AG09309 (cell line): ENCODE results near the gene FAM53A.

ENCODE experiments used
- DNase-seq: peaks from one replicate; pipeline ENCODE4 v3.0.0-alpha.2; 2010; ENCODE audit warnings: low read depth
- H3K4me3 ChIP-seq: 2 replicates; pipeline ENCODE4 v1.5.1; 2011; ENCODE audit warnings: mild to moderate bottlenecking, low read depth, low read length, moderate library complexity; ENCODE audit not compliant: control insufficient read depth
- CTCF ChIP-seq: IDR thresholded peaks from 2 replicates; pipeline ENCODE4 v1.5.1; 2011; ENCODE audit warnings: mild to moderate bottlenecking, low read depth, low read length, inconsistent platforms; ENCODE audit not compliant: insufficient read depth, control insufficient read depth; ENCODE audit errors: missing control alignments

The FAM53A gene

GRCh38 chr4:1624519-1624910, 59.6 kb downstream of the FAM53A start:
- no peak for DNase-seq
- no peak overlapping the region for H3K4me3 ChIP-seq
- TF ChIP-seq CTCF = no peak

GRCh38 chr4:1623821-1624518, 60.1 kb downstream of the FAM53A start:
- no peak for DNase-seq
- no peak for TF ChIP-seq CTCF
- no peak overlapping the region for H3K4me3 ChIP-seq

GRCh38 chr4:1623400-1623799, 60.7 kb downstream of the FAM53A start:
- TF ChIP-seq CTCF = no peak
- H3K4me3 ChIP-seq = no peak overlapping the region
- DNase-seq = no peak

- H3K4me3 ChIP-seq = no peak overlapping the region
Observed at GRCh38 chr4:1622956-1623355, 61.2 kb downstream of the FAM53A start.

GRCh38 chr4:1622238-1622637, 61.9 kb downstream of the FAM53A start:
- no peak overlapping the region for H3K4me3 ChIP-seq
- no peak for TF ChIP-seq CTCF
- no peak for DNase-seq

More at GRCh38 chr4:1622956-1623355, 61.2 kb downstream of the FAM53A start:
- no peak for DNase-seq
- TF ChIP-seq CTCF = no peak

- no peak overlapping the region for H3K4me3 ChIP-seq
- no peak for TF ChIP-seq CTCF
- DNase-seq = no peak
Observed at GRCh38 chr4:1621526-1621925, 62.6 kb downstream of the FAM53A start.

GRCh38 chr4:1619151-1619672, 64.9 kb downstream of the FAM53A start:
- no peak overlapping the region for H3K4me3 ChIP-seq
- TF ChIP-seq CTCF = no peak
- no peak for DNase-seq
